GM18873 (cell line): ENCODE measurements around the gene NDEL1.

Experiments used
- ATAC-seq: cut with Tn5 transposase; IDR thresholded peaks from one replicate; pipeline ENCODE4 v1.9.1; 2021; ENCODE audit warnings: mild to moderate bottlenecking, moderate library complexity, moderate number of reproducible peaks; ENCODE audit not compliant: unreplicated experiment, low FRiP score

Gene NDEL1

GRCh38 chr17:8413328-8413727, 22.4 kb upstream of the NDEL1 start:
- ATAC-seq, result no peak

GRCh38 chr17:8413938-8414337, 21.7 kb upstream of the NDEL1 start:
- no peak for ATAC-seq

GRCh38 chr17:8417806-8418205, 17.9 kb upstream of the NDEL1 start:
- no peak for ATAC-seq

GRCh38 chr17:8418471-8418870, 17.2 kb upstream of the NDEL1 start:
- no peak for ATAC-seq

GRCh38 chr17:8419305-8419704, 16.4 kb upstream of the NDEL1 start:
- no peak for ATAC-seq

GRCh38 chr17:8420041-8420934, 15.4 kb upstream of the NDEL1 start:
- no peak for ATAC-seq

GRCh38 chr17:8421571-8421970, 14.1 kb upstream of the NDEL1 start:
- no peak for ATAC-seq

- ATAC-seq, result no peak
Measured at GRCh38 chr17:8426094-8426720, 9.5 kb upstream of the NDEL1 start.

- no peak for ATAC-seq
Measured at GRCh38 chr17:8426802-8427201, 8.9 kb upstream of the NDEL1 start.

- ATAC-seq, result no peak
Measured at GRCh38 chr17:8430966-8431365, 4.7 kb upstream of the NDEL1 start.

GRCh38 chr17:8436169-8436843, 622 bp downstream of the NDEL1 start:
- peak; percentile 46 for ATAC-seq

GRCh38 chr17:8436844-8437171, 1.1 kb downstream of the NDEL1 start:
- no peak for ATAC-seq

- no peak for ATAC-seq
Measured at GRCh38 chr17:8438441-8438840, 2.8 kb downstream of the NDEL1 start.

GRCh38 chr17:8439681-8440080, 4.0 kb downstream of the NDEL1 start:
- no peak for ATAC-seq

- ATAC-seq, result no peak
Measured at GRCh38 chr17:8441690-8442089, 6.0 kb downstream of the NDEL1 start.

- no peak for ATAC-seq
Measured at GRCh38 chr17:8442310-8442709, 6.6 kb downstream of the NDEL1 start.

- ATAC-seq, result no peak
Measured at GRCh38 chr17:8443756-8444155, 8.1 kb downstream of the NDEL1 start.

- no peak for ATAC-seq
Measured at GRCh38 chr17:8444494-8444893, 8.8 kb downstream of the NDEL1 start.

- ATAC-seq, result no peak
Measured at GRCh38 chr17:8445536-8445935, 9.9 kb downstream of the NDEL1 start.

GRCh38 chr17:8447799-8448198, 12.1 kb downstream of the NDEL1 start:
- ATAC-seq, result no peak

GRCh38 chr17:8448310-8448709, 12.6 kb downstream of the NDEL1 start:
- ATAC-seq, result no peak
